Measurements from ENCODE around the gene UNC13B. TPM values are rescaled to one million over a fixed set of nuclear protein-coding genes. Genes with fewer than 3 reads are reported as not detected.

Gene UNC13B
- total RNA-seq, 1 donor from 2014 or later = 111 TPM

DNA sequence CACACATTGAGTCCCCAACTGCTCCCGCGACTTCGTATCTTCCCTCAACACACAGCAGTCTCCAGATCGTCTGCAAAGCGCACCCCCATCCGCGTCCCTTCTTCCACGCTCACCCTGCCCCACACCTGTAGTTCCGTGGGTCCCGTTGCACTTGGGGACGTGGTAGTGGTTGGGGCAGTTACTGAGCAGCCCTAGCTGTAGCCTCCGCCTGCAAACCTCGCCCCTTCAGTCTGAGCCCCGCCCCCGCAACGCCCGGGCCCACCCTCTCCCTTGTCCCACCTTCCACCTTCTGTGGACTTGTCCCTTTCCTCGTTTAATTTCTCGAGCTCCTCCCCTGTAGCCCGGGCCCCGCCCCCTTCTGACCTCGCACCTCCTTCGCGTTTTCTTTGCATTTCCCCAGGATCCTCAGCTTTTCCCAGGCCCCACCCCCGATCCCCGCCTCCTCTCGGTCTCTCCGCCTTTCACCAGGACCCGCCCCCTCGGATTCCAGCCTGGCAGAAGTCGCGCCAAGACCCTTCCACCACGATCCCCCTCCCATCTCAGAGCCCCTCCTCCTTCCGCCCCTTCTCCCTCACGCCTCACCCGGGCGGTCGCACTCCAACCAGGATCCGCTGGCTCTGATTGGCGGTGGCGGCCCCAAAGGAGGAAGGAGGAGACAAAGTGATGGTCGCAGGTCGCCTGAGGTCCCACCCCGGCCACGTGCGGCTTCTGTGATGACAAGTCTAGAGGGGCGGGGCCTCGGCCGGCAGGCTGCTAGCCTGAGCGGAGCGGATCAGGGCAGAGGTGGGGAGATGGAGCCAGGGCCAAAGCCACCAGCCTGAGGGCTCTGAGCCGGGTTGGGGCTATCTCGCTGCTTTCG, 45.9 kb upstream of the UNC13B start, which contains the start of gene ATOSB:
Gene ATOSB (minus strand): TSS at position 183 of the 859 bp plus-strand sequence. CDS start 7,588 bp downstream, outside the sequence.
- Mint-ChIP-seq H3K36me3 (ENCODE audit: insufficient read depth) (no peaks in the 10 kb centered on the region), H3K27me3 (no peaks in the 10 kb centered on the region), H3K9me3 (ENCODE audit: low read depth) (no peaks in the 10 kb centered on the region), H3K4me3 (ENCODE audit: low read depth) (peak within 1 kb of the TSS; percentile 89), H3K4me1 (ENCODE audit: low read depth) (peaks cover 36% of the 10 kb centered on the region), H3K27ac (peak within 1 kb of the TSS; percentile 96)
- TF ChIP-seq, protein P1, sequence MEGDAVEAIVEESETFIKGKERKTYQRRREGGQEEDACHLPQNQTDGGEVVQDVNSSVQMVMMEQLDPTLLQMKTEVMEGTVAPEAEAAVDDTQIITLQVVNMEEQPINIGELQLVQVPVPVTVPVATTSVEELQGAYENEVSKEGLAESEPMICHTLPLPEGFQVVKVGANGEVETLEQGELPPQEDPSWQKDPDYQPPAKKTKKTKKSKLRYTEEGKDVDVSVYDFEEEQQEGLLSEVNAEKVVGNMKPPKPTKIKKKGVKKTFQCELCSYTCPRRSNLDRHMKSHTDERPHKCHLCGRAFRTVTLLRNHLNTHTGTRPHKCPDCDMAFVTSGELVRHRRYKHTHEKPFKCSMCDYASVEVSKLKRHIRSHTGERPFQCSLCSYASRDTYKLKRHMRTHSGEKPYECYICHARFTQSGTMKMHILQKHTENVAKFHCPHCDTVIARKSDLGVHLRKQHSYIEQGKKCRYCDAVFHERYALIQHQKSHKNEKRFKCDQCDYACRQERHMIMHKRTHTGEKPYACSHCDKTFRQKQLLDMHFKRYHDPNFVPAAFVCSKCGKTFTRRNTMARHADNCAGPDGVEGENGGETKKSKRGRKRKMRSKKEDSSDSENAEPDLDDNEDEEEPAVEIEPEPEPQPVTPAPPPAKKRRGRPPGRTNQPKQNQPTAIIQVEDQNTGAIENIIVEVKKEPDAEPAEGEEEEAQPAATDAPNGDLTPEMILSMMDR (IDR thresholded peaks at IDR 0.05; ENCODE audit: unreplicated experiment) = no peak
- peak; percentile 97 for DNase-seq (ENCODE audit: low spot score, unreplicated experiment)

DNA sequence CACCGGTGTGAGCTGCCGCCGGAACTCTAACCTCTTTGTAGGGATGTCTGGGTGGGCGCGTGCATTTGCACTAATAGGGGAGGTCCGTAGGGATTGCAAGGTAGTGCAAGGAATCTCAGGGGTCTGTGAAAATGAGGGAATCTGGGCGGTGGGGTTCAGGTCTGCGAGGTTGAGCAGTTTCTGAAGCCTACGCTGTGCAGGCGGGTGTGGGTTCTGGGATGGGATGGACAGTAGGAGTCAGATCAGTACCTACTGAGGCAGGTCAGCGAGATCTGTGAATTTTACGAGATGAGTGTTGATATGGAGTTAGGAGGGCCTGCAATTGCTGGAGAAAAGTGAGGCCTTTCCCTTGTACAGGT, 45.3 kb upstream of the UNC13B start:
- Mint-ChIP-seq H3K36me3 (ENCODE audit: insufficient read depth) (no peaks in the 10 kb centered on the region), H3K27me3 (no peaks in the 10 kb centered on the region), H3K9me3 (ENCODE audit: low read depth) (no peaks in the 10 kb centered on the region), H3K27ac (peak overlapping the region; percentile 96), H3K4me3 (ENCODE audit: low read depth) (peak overlapping the region; percentile 89), H3K4me1 (ENCODE audit: low read depth) (peaks cover 35% of the 10 kb centered on the region)
- DNase-seq (ENCODE audit: low spot score, unreplicated experiment) = no peak
- TF ChIP-seq, protein P1 (IDR thresholded peaks at IDR 0.05; ENCODE audit: unreplicated experiment) = no peak

DNA sequence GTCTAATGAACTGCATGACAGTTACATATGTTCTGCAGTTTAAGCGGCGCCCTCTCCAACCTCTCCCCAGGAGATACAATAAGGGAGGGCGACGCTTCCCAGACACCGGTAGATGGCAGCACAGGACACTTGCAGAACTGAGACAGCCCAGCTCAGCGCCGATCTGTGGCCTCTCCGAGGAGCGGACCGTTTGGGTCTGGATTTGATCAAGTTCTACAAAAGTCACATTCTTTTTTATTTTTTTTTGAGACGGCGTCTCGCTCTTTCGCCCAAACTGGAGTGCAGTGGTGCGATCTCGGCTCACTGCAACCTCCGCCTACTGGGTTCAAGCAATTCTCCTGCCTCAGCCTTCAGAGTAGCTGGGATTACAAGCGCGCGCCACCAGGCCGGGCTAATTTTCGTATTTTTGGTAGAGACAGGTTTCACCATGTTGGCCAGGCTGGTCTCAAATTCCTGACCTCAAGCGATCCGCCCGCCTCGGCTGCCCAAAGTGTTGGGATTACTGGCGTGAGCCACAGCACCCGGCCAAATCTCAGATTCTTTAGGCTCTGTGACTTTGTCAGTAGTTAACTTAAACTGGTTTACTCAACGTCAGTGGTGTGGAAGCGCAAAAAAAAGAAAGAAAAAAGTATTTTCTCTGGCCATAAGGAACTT, 44.8 kb upstream of the UNC13B start:
- DNase-seq (ENCODE audit: low spot score, unreplicated experiment) = peak; percentile 78
- Mint-ChIP-seq H3K4me1 (ENCODE audit: low read depth) (peaks cover 31% of the 10 kb centered on the region), H3K36me3 (ENCODE audit: insufficient read depth) (no peaks in the 10 kb centered on the region), H3K4me3 (ENCODE audit: low read depth) (peak overlapping the region; percentile 89), H3K27ac (peak overlapping the region; percentile 96), H3K27me3 (no peaks in the 10 kb centered on the region), H3K9me3 (ENCODE audit: low read depth) (no peaks in the 10 kb centered on the region)
- TF ChIP-seq, protein P1 (IDR thresholded peaks at IDR 0.05; ENCODE audit: unreplicated experiment) = peak; percentile 93

DNA sequence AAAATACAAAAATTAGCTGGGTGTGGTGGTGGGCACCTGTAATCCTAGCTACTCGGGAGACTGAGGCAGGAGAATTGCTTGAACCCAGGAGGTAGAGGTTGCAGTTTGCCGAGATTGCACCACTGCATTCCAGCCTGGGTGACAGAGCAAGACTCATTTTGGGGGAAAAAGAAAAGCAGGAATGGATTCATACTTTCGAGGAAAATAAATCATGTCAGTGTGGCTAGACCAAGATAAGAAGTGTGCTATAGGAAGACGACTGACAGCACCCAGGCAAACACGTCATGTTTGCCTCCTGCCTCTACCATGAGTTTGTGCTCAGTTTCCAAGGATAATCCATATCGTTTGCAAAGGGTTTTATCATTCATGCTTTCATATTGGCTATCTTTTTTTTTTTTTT, 26.9 kb upstream of the UNC13B start:
- Mint-ChIP-seq H3K4me3 (ENCODE audit: low read depth) (no peak overlapping the region), H3K4me1 (ENCODE audit: low read depth) (peaks cover 4% of the 10 kb centered on the region), H3K27ac (no peak overlapping the region), H3K36me3 (ENCODE audit: insufficient read depth) (peaks cover 2% of the 10 kb centered on the region), H3K27me3 (no peaks in the 10 kb centered on the region), H3K9me3 (ENCODE audit: low read depth) (peaks cover 21% of the 10 kb centered on the region)
- no peak for DNase-seq (ENCODE audit: low spot score, unreplicated experiment)
- TF ChIP-seq, protein P1 (IDR thresholded peaks at IDR 0.05; ENCODE audit: unreplicated experiment) = no peak

DNA sequence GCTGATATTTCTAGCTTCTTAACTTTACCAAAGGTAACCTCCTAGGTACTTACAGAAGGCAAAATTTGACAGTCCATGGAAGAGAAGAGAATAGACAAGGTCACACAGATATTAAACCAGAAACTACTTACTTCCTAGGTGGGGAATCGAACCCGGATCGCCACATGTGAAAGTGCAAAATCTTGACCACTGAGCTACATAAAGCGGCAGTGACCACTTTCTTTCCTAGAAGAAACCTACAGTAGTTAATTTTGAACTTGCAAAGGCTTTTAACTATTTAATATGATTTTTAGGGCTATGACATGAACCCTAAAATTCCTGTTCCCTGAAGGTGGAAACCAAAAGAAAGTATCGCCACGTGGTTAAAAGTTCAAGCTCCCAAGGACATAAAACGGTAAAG, 25.8 kb upstream of the UNC13B start:
- DNase-seq (ENCODE audit: low spot score, unreplicated experiment) = no peak
- Mint-ChIP-seq H3K9me3 (ENCODE audit: low read depth) (peaks cover 21% of the 10 kb centered on the region), H3K4me3 (ENCODE audit: low read depth) (no peak overlapping the region), H3K36me3 (ENCODE audit: insufficient read depth) (peaks cover 2% of the 10 kb centered on the region), H3K27me3 (no peaks in the 10 kb centered on the region), H3K4me1 (ENCODE audit: low read depth) (peaks cover 4% of the 10 kb centered on the region), H3K27ac (no peak overlapping the region)
- TF ChIP-seq, protein P1 (IDR thresholded peaks at IDR 0.05; ENCODE audit: unreplicated experiment) = no peak
